D721Med (cell line): Measurements from ENCODE around the gene HSP90AB1.

ENCODE experiments used
- DNase-seq: peaks from one replicate; pipeline ENCODE4 v3.0.0; 2011; ENCODE audit warnings: low spot score; ENCODE audit not compliant: insufficient read length
- FAIRE-seq: peaks from 2 replicates; lab custom pipeline; 2011; peaks lifted over from hg19 to GRCh38; lab: Jason Lieb, UNC
- TF ChIP-seq, protein P1 (sequence below): IDR thresholded peaks from 2 replicates; pipeline ENCODE4 v1.5.1; 2012; ENCODE audit warnings: mild to moderate bottlenecking, control low read depth; ENCODE audit not compliant: insufficient read depth; ENCODE audit errors: missing control alignments

HSP90AB1 gene

DNA sequence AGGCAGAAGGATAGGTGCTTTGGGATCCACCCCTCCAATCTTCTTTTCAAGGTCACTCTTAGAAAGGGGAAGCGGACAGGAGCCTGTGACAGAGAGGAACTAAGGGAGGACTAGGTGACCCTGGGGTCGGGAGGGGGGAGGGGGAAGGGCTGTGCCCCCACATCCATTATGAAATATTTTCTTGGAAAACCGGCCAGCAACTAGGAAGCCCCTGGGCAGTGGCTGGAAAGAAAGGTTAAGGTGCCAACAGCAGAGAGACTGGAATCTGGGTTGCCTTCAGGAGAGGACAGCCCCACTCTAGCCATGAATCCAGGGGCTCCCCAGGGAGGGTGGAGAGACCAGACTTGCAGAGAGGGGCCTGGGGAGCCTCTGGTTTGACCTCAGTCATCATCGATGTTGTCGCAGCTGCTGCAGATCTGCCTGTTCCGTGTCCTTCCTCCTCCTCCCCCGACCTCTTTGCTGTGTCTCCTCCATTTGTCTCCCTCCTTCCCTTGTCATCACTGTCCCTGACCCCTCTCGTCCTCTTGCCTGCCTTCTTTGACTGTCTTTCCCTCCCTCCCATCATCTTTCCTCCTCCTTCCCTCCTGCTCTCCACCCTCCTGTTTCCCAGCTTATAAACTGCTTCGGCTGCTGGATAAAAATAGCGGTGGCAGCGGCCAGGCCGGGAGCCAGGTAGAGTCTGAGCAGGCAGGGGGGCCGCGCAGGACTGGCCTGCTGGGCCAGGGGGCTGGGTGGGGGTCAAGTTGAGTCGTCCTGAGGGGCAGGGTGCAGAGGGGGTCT is 20.3 kb upstream of the HSP90AB1 start:
- DNase-seq, result no peak
- no peak for FAIRE-seq
- TF ChIP-seq, protein P1, sequence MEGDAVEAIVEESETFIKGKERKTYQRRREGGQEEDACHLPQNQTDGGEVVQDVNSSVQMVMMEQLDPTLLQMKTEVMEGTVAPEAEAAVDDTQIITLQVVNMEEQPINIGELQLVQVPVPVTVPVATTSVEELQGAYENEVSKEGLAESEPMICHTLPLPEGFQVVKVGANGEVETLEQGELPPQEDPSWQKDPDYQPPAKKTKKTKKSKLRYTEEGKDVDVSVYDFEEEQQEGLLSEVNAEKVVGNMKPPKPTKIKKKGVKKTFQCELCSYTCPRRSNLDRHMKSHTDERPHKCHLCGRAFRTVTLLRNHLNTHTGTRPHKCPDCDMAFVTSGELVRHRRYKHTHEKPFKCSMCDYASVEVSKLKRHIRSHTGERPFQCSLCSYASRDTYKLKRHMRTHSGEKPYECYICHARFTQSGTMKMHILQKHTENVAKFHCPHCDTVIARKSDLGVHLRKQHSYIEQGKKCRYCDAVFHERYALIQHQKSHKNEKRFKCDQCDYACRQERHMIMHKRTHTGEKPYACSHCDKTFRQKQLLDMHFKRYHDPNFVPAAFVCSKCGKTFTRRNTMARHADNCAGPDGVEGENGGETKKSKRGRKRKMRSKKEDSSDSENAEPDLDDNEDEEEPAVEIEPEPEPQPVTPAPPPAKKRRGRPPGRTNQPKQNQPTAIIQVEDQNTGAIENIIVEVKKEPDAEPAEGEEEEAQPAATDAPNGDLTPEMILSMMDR, result no peak

DNA sequence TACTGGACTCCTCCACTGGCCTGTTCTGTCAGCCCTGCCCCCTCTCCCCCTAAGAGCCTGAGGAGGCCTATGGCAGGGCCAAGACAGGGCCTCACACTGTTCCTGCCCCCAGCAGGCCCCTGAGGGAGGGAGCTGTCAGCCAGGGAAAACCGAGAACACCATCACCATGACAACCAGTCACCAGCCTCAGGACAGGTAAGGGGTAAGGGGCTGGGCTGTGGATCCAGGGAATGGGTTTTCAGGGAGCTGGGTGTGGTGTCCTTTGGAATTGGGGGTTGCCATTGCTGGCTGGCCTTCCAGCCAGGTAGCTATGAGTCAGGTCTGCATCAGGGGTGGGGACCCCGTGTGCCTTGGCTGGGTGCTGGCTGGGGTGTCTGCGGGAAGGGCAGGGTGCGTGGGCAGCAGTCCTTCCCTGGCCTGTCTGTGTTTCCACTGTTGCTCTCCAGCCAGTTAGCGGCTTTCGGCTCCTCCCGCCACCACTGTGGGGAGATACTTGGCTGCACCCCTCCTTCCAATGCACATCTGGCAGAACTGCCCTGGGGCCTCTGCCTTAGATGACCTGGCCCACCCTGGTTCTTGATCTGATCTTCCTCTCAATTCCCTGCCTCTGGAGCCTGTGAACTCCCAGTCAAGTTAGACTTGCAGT is 19.6 kb upstream of the HSP90AB1 start:
- FAIRE-seq (no peak), DNase-seq (no peak)
- TF ChIP-seq, protein P1, result no peak

DNA sequence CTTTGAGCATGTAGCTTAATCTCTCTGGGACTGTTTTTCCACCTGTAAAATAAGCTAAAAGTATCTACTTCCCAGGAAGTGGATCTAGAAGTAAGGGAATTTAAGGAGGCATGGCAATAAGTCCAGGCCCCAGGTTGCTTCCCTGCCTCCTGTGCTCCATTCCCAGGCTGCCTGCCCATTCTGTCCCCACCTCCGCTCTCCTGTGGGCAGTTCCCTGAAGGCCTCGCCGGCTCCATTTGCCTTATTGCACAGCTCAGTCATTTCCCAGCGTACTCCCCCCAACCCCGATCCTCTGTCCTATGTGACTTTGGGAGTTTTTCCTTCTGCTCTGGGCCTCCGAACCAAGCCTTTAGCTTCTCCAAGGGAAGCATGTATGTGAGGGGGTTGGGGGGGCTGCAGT is 18.9 kb upstream of the HSP90AB1 start:
- no peak for FAIRE-seq
- no peak for DNase-seq
- TF ChIP-seq, protein P1, result no peak

DNA sequence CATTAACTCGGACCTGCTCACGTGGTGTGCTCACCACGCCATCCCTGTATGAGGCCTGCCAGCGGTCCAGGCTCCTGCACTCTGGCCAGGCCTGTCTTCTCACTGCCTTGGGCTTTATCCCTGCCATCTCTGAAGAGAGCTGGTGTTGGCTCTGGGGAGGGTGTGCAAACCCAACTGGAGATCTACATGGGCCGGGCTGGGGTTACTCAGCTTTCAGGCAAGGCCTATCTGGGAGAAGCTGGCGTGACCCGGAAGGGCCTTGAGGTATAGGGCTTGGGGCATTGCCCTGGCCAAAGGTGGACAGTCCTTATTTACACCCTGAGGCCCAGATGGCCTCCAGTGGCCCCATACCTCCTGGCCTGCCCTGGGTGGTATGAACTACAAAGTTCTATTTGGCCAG is 18.5 kb upstream of the HSP90AB1 start:
- no peak for FAIRE-seq
- TF ChIP-seq, protein P1, result no peak
- DNase-seq, result no peak

DNA sequence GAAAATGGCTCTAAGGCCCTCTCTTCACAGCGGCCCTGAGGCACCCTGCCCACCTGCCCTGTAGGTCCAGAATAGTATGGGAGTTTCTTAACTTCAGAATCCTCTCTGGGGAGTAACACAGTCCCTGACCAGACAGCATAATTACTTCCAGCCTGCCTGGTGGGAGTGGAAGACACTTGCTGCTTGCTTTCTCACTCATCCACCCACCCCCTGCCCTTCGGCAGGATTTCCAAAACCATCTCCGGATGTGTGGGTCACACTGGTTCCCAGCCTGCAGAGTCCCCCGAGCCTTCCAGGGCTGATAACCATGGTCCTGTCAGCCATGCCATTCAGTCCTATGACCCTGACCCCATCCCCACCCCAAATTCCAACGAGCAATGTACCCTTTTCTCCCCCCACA is 18.1 kb upstream of the HSP90AB1 start:
- no peak for DNase-seq
- TF ChIP-seq, protein P1, result no peak
- FAIRE-seq, result no peak

DNA sequence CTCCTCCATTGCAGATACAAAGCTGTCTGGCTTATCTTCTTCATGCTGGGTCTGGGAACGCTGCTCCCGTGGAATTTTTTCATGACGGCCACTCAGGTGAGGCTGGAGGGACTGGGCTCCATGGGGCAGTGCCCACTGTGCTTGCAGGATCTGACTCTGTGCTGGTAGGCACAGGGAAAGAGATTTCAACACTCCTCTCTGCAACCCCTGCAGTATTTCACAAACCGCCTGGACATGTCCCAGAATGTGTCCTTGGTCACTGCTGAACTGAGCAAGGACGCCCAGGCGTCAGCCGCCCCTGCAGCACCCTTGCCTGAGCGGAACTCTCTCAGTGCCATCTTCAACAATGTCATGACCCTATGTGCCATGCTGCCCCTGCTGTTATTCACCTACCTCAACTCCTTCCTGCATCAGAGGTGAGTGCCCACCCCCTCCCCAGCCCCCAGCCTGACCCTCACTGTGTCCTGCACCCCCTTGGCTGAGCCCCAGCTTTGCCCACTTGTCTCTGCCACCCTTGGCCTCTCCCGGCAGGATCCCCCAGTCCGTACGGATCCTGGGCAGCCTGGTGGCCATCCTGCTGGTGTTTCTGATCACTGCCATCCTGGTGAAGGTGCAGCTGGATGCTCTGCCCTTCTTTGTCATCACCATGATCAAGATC is 17.4 kb upstream of the HSP90AB1 start:
- DNase-seq (no peak), FAIRE-seq (no peak)
- TF ChIP-seq, protein P1, result no peak
